SK-N-SH (cell line): ENCODE data around the gene ZDHHC8. TPM values are rescaled to one million over a fixed set of nuclear protein-coding genes. Genes with fewer than 3 reads are reported as not detected.

ENCODE experiments used
- CTCF ChIA-PET: fragments of 300-600, 350-600 bp; formaldehyde crosslinking; extraction: SDS; loops from one replicate; lab custom pipeline; 2021; lab: Yijun Ruan, JAX
- POLR2A ChIA-PET: fragments of 350-600 bp; sonication (Branson Sonifier 250); formaldehyde crosslinking; extraction: SDS; loops from one replicate; lab custom pipeline; 2020; ENCODE audit warnings: antibody characterized with exemption, inconsistent platforms; lab: Yijun Ruan, JAX
- DNase-seq: peaks from one replicate; pipeline ENCODE4 v3.0.0; 2012
- H2AFZ ChIP-seq: fragments of 200-600 bp; sonication (generic); 2 replicates; pipeline ENCODE4 v1.8.1; 2016; ENCODE audit warnings: antibody characterized with exemption, mild to moderate bottlenecking, low read depth
- H3F3A ChIP-seq: fragments of 200-600 bp; sonication (generic); replicated peaks from 2 replicates; pipeline ENCODE3; 2016; ENCODE audit warnings: antibody characterized with exemption, mild to moderate bottlenecking; ENCODE audit not compliant: insufficient read depth
- H3K27ac ChIP-seq, 2 experiments: fragments of 200-500 bp in 1 of 2; fragments of 200-600 bp in 1 of 2; sonication (Bioruptor generic) in 1 of 2; sonication (generic), shearing (Covaris generic) in 1 of 2; 2 replicates each; pipeline versions ENCODE4 v1.5.1 to v1.6.1; 2014 to 2016; ENCODE audit warnings: low read depth in 2 of 2, inconsistent platforms in 1 of 2, low read length in 1 of 2, mild to moderate bottlenecking in 1 of 2, mixed read lengths in 1 of 2
- H3K27me3 ChIP-seq: fragments of 200-600 bp; sonication (generic), shearing (Covaris generic); 2 replicates; pipeline ENCODE4 v1.6.1; 2016; ENCODE audit warnings: mixed run types; ENCODE audit not compliant: insufficient read depth
- H3K36me3 ChIP-seq, 2 experiments: fragments of 200-500 bp in 1 of 2; fragments of 200-600 bp in 1 of 2; sonication (Bioruptor generic) in 1 of 2; sonication (generic) in 1 of 2; replicated peaks in 1 of 2; 2 replicates each; pipeline versions ENCODE3 to v1.5.1; 2014 to 2016; ENCODE audit warnings: low read length in 1 of 2, mild to moderate bottlenecking in 1 of 2; ENCODE audit not compliant: insufficient read depth in 2 of 2, control insufficient read depth in 1 of 2
- H3K4me1 ChIP-seq, 2 experiments: fragments of 200-500 bp in 1 of 2; fragments of 200-600 bp in 1 of 2; sonication (Bioruptor generic) in 1 of 2; sonication (generic), shearing (Covaris generic) in 1 of 2; 2 replicates each; pipeline versions ENCODE4 v1.5.1 to v1.6.1; 2014 to 2016; ENCODE audit warnings: low read depth in 1 of 2, low read length in 1 of 2, mixed run types in 1 of 2; ENCODE audit not compliant: insufficient read depth in 2 of 2, control insufficient read depth in 1 of 2
- H3K4me2 ChIP-seq: fragments of 200-600 bp; sonication (generic), shearing (Covaris generic); 2 replicates; pipeline ENCODE4 v1.6.1; 2017; ENCODE audit warnings: mixed run types
- H3K4me3 ChIP-seq, 2 experiments: fragments of 200-500 bp in 1 of 2; fragments of 200-600 bp in 1 of 2; sonication (Bioruptor generic) in 1 of 2; sonication (generic), shearing (Covaris generic) in 1 of 2; 2 replicates each; pipeline versions ENCODE4 v1.5.1 to v1.8.1; 2014 to 2016; ENCODE audit warnings: low read depth in 2 of 2, inconsistent platforms in 1 of 2, low read length in 1 of 2, mild to moderate bottlenecking in 1 of 2, mixed read lengths in 1 of 2, moderate library complexity in 1 of 2
- H3K79me2 ChIP-seq: fragments of 200-600 bp; sonication (generic); 2 replicates; pipeline ENCODE4 v1.8.1; 2017; ENCODE audit warnings: mild to moderate bottlenecking; ENCODE audit not compliant: insufficient read depth
- H3K9ac ChIP-seq: fragments of 200-600 bp; sonication (generic); 2 replicates; pipeline ENCODE4 v1.6.1; 2017; ENCODE audit warnings: mixed run types
- H3K9me2 ChIP-seq: fragments of 200-600 bp; sonication (generic); 2 replicates; pipeline ENCODE4 v1.6.1; 2017; ENCODE audit warnings: mixed run types
- H3K9me3 ChIP-seq: fragments of 200-600 bp; sonication (generic); 2 replicates; pipeline ENCODE4 v1.6.1; 2017; ENCODE audit warnings: mixed run types, mild to moderate bottlenecking, moderate library complexity
- H4K20me1 ChIP-seq: fragments of 200-600 bp; sonication (generic); 2 replicates; pipeline ENCODE4 v1.6.1; 2017; ENCODE audit warnings: mild to moderate bottlenecking, mixed run types; ENCODE audit not compliant: insufficient read depth
- CHD2 ChIP-seq: fragments of 150-350 bp; IDR thresholded peaks from 2 replicates; pipeline ENCODE4 v1.6.1; 2018; ENCODE audit warnings: low read length; ENCODE audit not compliant: partially characterized antibody
- EZH2phosphoT487 ChIP-seq: fragments of 200-600 bp; sonication (generic); IDR thresholded peaks from 2 replicates; pipeline ENCODE4 v1.6.1; 2017; ENCODE audit warnings: low read depth, mixed run types, mild to moderate bottlenecking, antibody characterized with exemption, moderate library complexity, borderline replicate concordance
- FOSL2 ChIP-seq: IDR thresholded peaks from 2 replicates; pipeline ENCODE4 v1.4.0; 2012; ENCODE audit warnings: low read depth, mild to moderate bottlenecking, moderate library complexity, borderline replicate concordance
- FOXJ3 ChIP-seq: sonication (generic); formaldehyde crosslinking; IDR thresholded peaks from 2 replicates; pipeline ENCODE4 v1.5.1; 2020; ENCODE audit warnings: mild to moderate bottlenecking, missing genetic modification reagents
- GABPA ChIP-seq: IDR thresholded peaks from 2 replicates; pipeline ENCODE4 v1.4.0; 2012; ENCODE audit warnings: low read depth, mild to moderate bottlenecking
- JUND ChIP-seq: IDR thresholded peaks from 2 replicates; pipeline ENCODE4 v1.4.0; 2012
- MEF2A ChIP-seq: IDR thresholded peaks from 2 replicates; pipeline ENCODE4 v1.4.0; 2012; ENCODE audit warnings: low read depth, borderline replicate concordance
- MXI1 ChIP-seq: IDR thresholded peaks from 2 replicates; pipeline ENCODE4 v1.6.1; 2012; ENCODE audit warnings: mild to moderate bottlenecking, low read depth, low read length, improper control_type of control experiment
- NFIC ChIP-seq: IDR thresholded peaks from 2 replicates; pipeline ENCODE4 v1.4.0; 2012; ENCODE audit warnings: borderline replicate concordance
- NRF1 ChIP-seq: IDR thresholded peaks from 2 replicates; pipeline ENCODE4 v1.6.1; 2012; ENCODE audit warnings: low read depth, mild to moderate bottlenecking, low read length
- RAD21 ChIP-seq: IDR thresholded peaks from 2 replicates; pipeline ENCODE4 v1.6.1; 2012; ENCODE audit warnings: mild to moderate bottlenecking, low read length
- RCOR1 ChIP-seq: fragments of 150-350 bp; IDR thresholded peaks from 2 replicates; pipeline ENCODE4 v1.6.1; 2017; ENCODE audit warnings: antibody characterized with exemption, low read length
- TCF12 ChIP-seq: IDR thresholded peaks from 2 replicates; pipeline ENCODE4 v1.4.0; 2012
- WGBS: methylation state at CpG from one replicate; pipeline ENCODE4 v1.1.6; 2017; ENCODE audit warnings: low lambda C conversion rate; 5-methylcytosine and 5-hydroxymethylcytosine counted together
- polyA plus RNA-seq, 3 experiments: library from polyadenylated mRNA; depleted of rRNA; stranded (reverse); fragments of >200 nt; gene quantifications; 2 replicates each; pipeline ENCODE4 v1.2.3, GENCODE V29; 2012
- TF ChIP-seq, protein P1 (sequence below): IDR thresholded peaks from 2 replicates; pipeline ENCODE4 v1.4.0; 2012; ENCODE audit warnings: low read depth, borderline replicate concordance
- TF ChIP-seq, protein P2 (sequence below): IDR thresholded peaks from 2 replicates; pipeline ENCODE4 v1.4.0; 2012; ENCODE audit warnings: low read depth
- TF ChIP-seq, protein P3 (sequence below): fragments of 200-600 bp; sonication (generic); IDR thresholded peaks from 2 replicates; pipeline ENCODE4 v1.6.1; 2017; ENCODE audit warnings: antibody characterized with exemption, mild to moderate bottlenecking, moderate library complexity

The ZDHHC8 gene
- polyA plus RNA-seq, 1 of the 3 experiments (the other 2 are of a cell fraction), result 65.3 TPM

- no peak overlapping the region for H2AFZ ChIP-seq
- ChIA-PET POLR2A (no interaction called here), CTCF (interaction anchor here (0.6 kb wide), 1 partner anchor 21 kb away, joined by 3 read pairs; no protein-coding TSS in a partner anchor)
- H3F3A ChIP-seq, result no peaks in the 10 kb centered on the region
- no peaks in the 10 kb centered on the region for H4K20me1 ChIP-seq
- no peak overlapping the region for H3K27ac ChIP-seq
- H3K79me2 ChIP-seq, result no peaks in the 10 kb centered on the region
- H3K9me2 ChIP-seq, result no peaks in the 10 kb centered on the region
- H3K9ac ChIP-seq, result no peak overlapping the region
- H3K36me3 ChIP-seq, result no peaks in the 10 kb centered on the region
- no peak for DNase-seq
- H3K27me3 ChIP-seq, result no peaks in the 10 kb centered on the region
- WGBS, result 75% methylated on average over 7 of the region's 29 CpGs
- H3K4me1 ChIP-seq, result peaks cover 0 to 3% of the 10 kb centered on the region in 2 experiments; a peak in 1 of 4 replicates
- H3K4me3 ChIP-seq, result no peak overlapping the region
- no peaks in the 10 kb centered on the region for H3K9me3 ChIP-seq
- no peak overlapping the region for H3K4me2 ChIP-seq
- no peak for TF ChIP-seq NFIC
- TF ChIP-seq NRF1, result no peak
- no peak for TF ChIP-seq FOXJ3 (CRISPR knock-in tag)
- TF ChIP-seq MEF2A, result no peak
- TF ChIP-seq TCF12, result no peak
- no peak for TF ChIP-seq EZH2phosphoT487
- no peak for TF ChIP-seq JUND
- TF ChIP-seq GABPA, result no peak
- TF ChIP-seq, protein P1, sequence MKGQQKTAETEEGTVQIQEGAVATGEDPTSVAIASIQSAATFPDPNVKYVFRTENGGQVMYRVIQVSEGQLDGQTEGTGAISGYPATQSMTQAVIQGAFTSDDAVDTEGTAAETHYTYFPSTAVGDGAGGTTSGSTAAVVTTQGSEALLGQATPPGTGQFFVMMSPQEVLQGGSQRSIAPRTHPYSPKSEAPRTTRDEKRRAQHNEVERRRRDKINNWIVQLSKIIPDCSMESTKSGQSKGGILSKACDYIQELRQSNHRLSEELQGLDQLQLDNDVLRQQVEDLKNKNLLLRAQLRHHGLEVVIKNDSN, result no peak
- TF ChIP-seq RAD21, result no peak
- TF ChIP-seq CHD2, result no peak
- TF ChIP-seq MXI1, result no peak
- no peak for TF ChIP-seq RCOR1
- TF ChIP-seq, protein P2, sequence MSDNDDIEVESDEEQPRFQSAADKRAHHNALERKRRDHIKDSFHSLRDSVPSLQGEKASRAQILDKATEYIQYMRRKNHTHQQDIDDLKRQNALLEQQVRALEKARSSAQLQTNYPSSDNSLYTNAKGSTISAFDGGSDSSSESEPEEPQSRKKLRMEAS, result no peak
- TF ChIP-seq, protein P3, sequence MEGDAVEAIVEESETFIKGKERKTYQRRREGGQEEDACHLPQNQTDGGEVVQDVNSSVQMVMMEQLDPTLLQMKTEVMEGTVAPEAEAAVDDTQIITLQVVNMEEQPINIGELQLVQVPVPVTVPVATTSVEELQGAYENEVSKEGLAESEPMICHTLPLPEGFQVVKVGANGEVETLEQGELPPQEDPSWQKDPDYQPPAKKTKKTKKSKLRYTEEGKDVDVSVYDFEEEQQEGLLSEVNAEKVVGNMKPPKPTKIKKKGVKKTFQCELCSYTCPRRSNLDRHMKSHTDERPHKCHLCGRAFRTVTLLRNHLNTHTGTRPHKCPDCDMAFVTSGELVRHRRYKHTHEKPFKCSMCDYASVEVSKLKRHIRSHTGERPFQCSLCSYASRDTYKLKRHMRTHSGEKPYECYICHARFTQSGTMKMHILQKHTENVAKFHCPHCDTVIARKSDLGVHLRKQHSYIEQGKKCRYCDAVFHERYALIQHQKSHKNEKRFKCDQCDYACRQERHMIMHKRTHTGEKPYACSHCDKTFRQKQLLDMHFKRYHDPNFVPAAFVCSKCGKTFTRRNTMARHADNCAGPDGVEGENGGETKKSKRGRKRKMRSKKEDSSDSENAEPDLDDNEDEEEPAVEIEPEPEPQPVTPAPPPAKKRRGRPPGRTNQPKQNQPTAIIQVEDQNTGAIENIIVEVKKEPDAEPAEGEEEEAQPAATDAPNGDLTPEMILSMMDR, result no peak
- no peak for TF ChIP-seq FOSL2
- TF ChIP-seq, all 33 proteins: peak for 0
These were observed 46.7 kb downstream of the ZDHHC8 start for GRCh38 chr22:20178075-20178914.
